Endothelial cell of umbilical vein (primary cell): ENCODE measurements around the gene PDK2. TPM values are rescaled to one million over a fixed set of nuclear protein-coding genes. Genes with fewer than 3 reads are reported as not detected.

ENCODE experiments used
- BruUV-seq: library from RNA; stranded (reverse); fragments of 400-500 nt; replicated peaks from 2 replicates; lab custom pipeline; 2021; lab: Mats Ljungman, UMichigan
- CTCF ChIA-PET: fragments of 300-600, 350-600 bp; sonication (Branson Sonifier 250); formaldehyde crosslinking; loops from one replicate; lab custom pipeline; 2021; ENCODE audit warnings: antibody characterized with exemption, inconsistent platforms; lab: Charles Lee
- POLR2A ChIA-PET: fragments of 300-600, 350-600 bp; sonication (Branson Sonifier 250); formaldehyde crosslinking; loops from one replicate; lab custom pipeline; 2021; ENCODE audit warnings: antibody characterized with exemption, inconsistent platforms; lab: Charles Lee
- DNase-seq: peaks from one replicate; pipeline ENCODE4 v3.0.0-alpha.2; 2011; ENCODE audit warnings: low read depth, low spot score
- FAIRE-seq: peaks from 2 replicates; lab custom pipeline; 2011; peaks lifted over from hg19 to GRCh38; lab: Jason Lieb, UNC
- H2AFZ ChIP-seq: 2 replicates; pipeline ENCODE4 v1.6.0; 2012; ENCODE audit warnings: low read depth, low read length, control low read depth, inconsistent platforms
- H3K27ac ChIP-seq: 2 replicates; pipeline ENCODE4 v1.5.1; 2011; ENCODE audit warnings: low read depth, mild to moderate bottlenecking, control low read depth, low read length, moderate library complexity; ENCODE audit not compliant: insufficient read depth
- H3K27me3 ChIP-seq, 2 experiments: 2 replicates each; pipeline versions ENCODE4 v1.6.0 to v1.6.1; 2011; ENCODE audit warnings: low read length in 2 of 2, mixed read lengths in 1 of 2; ENCODE audit not compliant: control insufficient read depth in 2 of 2, insufficient read depth in 2 of 2
- H3K36me3 ChIP-seq, 2 experiments: 2 replicates in 1 of 2; 3 replicates in 1 of 2; pipeline ENCODE4 v1.5.1; 2011; ENCODE audit warnings: low read length in 2 of 2, mild to moderate bottlenecking in 1 of 2, moderate library complexity in 1 of 2; ENCODE audit not compliant: control insufficient read depth in 2 of 2, insufficient read depth in 2 of 2; ENCODE audit errors: extremely low read depth in 1 of 2
- H3K4me1 ChIP-seq: 3 replicates; pipeline ENCODE4 v1.5.1; 2011; ENCODE audit warnings: mild to moderate bottlenecking, low read length; ENCODE audit not compliant: control insufficient read depth, insufficient read depth; ENCODE audit errors: extremely low read depth
- H3K4me2 ChIP-seq: 2 replicates; pipeline ENCODE4 v1.6.1; 2011; ENCODE audit warnings: low read length, control low read depth, mixed read lengths; ENCODE audit not compliant: insufficient read depth
- H3K4me3 ChIP-seq, 3 experiments: fragments of 200-600 bp in 1 of 3; sonication (generic), shearing (Covaris generic) in 1 of 3; replicated peaks in 1 of 3; 2 replicates each; pipeline ENCODE4 v1.5.1; 2011 to 2016; ENCODE audit warnings: control low read depth in 3 of 3, low read length in 3 of 3, mild to moderate bottlenecking in 2 of 3, inconsistent platforms in 1 of 3, low read depth in 1 of 3, moderate library complexity in 1 of 3; ENCODE audit not compliant: insufficient read depth in 1 of 3
- H3K79me2 ChIP-seq: 2 replicates; pipeline ENCODE4 v1.6.0; 2012; ENCODE audit warnings: low read length, inconsistent platforms; ENCODE audit not compliant: control insufficient read depth, insufficient read depth
- H3K9ac ChIP-seq: replicated peaks from 2 replicates; pipeline ENCODE3; 2011; ENCODE audit warnings: low read length, control low read depth; ENCODE audit not compliant: insufficient read depth; ENCODE audit errors: extremely low read depth
- H3K9me1 ChIP-seq: replicated peaks from 3 replicates; pipeline ENCODE4 v1.6.0; 2011; ENCODE audit warnings: mild to moderate bottlenecking, low read length; ENCODE audit not compliant: control insufficient read depth, insufficient read depth; ENCODE audit errors: extremely low read depth
- H3K9me3 ChIP-seq: replicated peaks from 2 replicates; pipeline ENCODE4 v1.5.1; 2012; ENCODE audit warnings: low read length, inconsistent platforms; ENCODE audit not compliant: control insufficient read depth, insufficient read depth
- H4K20me1 ChIP-seq: replicated peaks from 2 replicates; pipeline ENCODE3; 2011; ENCODE audit warnings: mild to moderate bottlenecking, low read length; ENCODE audit not compliant: control insufficient read depth, insufficient read depth; ENCODE audit errors: extremely low read depth
- CTCF ChIP-seq, 2 donors: IDR thresholded peaks; 1 replicate in 1 of 2; 2 replicates in 1 of 2; pipeline ENCODE4 v1.5.1; 2011; ENCODE audit warnings: low read length in 2 of 2, mild to moderate bottlenecking in 2 of 2, moderate library complexity in 2 of 2, control low read depth in 1 of 2, inconsistent platforms in 1 of 2, low read depth in 1 of 2; ENCODE audit not compliant: insufficient read depth in 1 of 2; ENCODE audit errors: extremely low read depth in 1 of 2
- EZH2 ChIP-seq: IDR thresholded peaks from 2 replicates; pipeline ENCODE4 v1.6.1; 2012; ENCODE audit warnings: borderline replicate concordance, low read depth, mild to moderate bottlenecking, moderate library complexity, low read length, inconsistent platforms; ENCODE audit not compliant: severe bottlenecking
- FOS ChIP-seq: IDR thresholded peaks from 2 replicates; pipeline ENCODE4 v1.6.1; 2011; ENCODE audit warnings: mild to moderate bottlenecking, low read length, moderate library complexity, borderline replicate concordance; ENCODE audit not compliant: insufficient read depth
- JUN ChIP-seq: IDR thresholded peaks from 2 replicates; pipeline ENCODE4 v1.6.1; 2011; ENCODE audit warnings: borderline replicate concordance, low read depth; ENCODE audit not compliant: insufficient read length, insufficient read depth
- MAX ChIP-seq: IDR thresholded peaks from 2 replicates; pipeline ENCODE4 v1.6.1; 2011; ENCODE audit not compliant: insufficient read depth, insufficient read length
- POLR2A ChIP-seq: IDR thresholded peaks from 2 replicates; pipeline ENCODE4 v1.6.1; 2012; ENCODE audit warnings: low read depth, mild to moderate bottlenecking, control low read depth, low read length
- dilution Hi-C: fragments of 300-500 bp; cut with MboI; formaldehyde crosslinking; loops from one replicate; pipeline ENCODE4 v1.15.0; 2019; ENCODE audit warnings: low sequenced_read_pairs; ENCODE audit not compliant: extremely low pct_ligation_motif_present
- intact Hi-C: fragments of 100-400 bp; cut with micrococcal nuclease; formaldehyde crosslinking; loops from one replicate; pipeline ENCODE4 v1.10.0; 2022
- polyA plus RNA-seq, 4 experiments: library from polyadenylated mRNA; depleted of rRNA in 3 of 4; stranded (reverse) in 3 of 4; unstranded in 1 of 4; fragments of >200 nt; gene quantifications; 2 replicates each; pipeline versions ENCODE4 v1.2.1 to v1.2.3, GENCODE V29; 2011 to 2012; ENCODE audit warnings: missing spikeins in 1 of 4
- total RNA-seq: library from RNA; stranded (reverse); gene quantifications from 2 replicates; pipeline ENCODE4 v1.2.3, GENCODE V29; 2021

Gene PDK2
- total and polyA plus RNA-seq, 2 donors (not counting 3 experiments of a cell fraction or from before 2014, with no cell fraction given): 21.3 to 114 TPM

- dilution Hi-C loops (no loop called here), intact Hi-C loops (no loop called here)
- Histone ChIP-seq H3K9me1 (no peaks in the 10 kb centered on the region), H3K9me3 (no peaks in the 10 kb centered on the region), H3K79me2 (no peaks in the 10 kb centered on the region), H3K27ac (no peak overlapping the region), H3K27me3 (no peaks in the 10 kb centered on the region), H3K4me3 (no peak overlapping the region), H3K36me3 (no peaks in the 10 kb centered on the region), H3K4me2 (no peak overlapping the region), H4K20me1 (no peaks in the 10 kb centered on the region), H2AFZ (no peak overlapping the region), H3K4me1 (peaks cover 10% of the 10 kb centered on the region), H3K9ac (no peak overlapping the region)
- DNase-seq (no peak), FAIRE-seq (no peak)
- ChIA-PET CTCF (interaction anchor here (1.4 to 2.3 kb wide), 3 partner anchors 12 to 41 kb away, joined by 3 to 6 read pairs (median 5); no protein-coding TSS in a partner anchor), POLR2A (no interaction called here)
- BruUV-seq: no TSS peak
- TF ChIP-seq JUN: no peak
- no peak for TF ChIP-seq FOS
- TF ChIP-seq CTCF (IDR thresholded peaks at IDR 0.05; ENCODE audit: extremely low read depth in 1 of 2, insufficient read depth in 1 of 2, low read depth in 1 of 2, low read length in 2 of 2): no peak
- TF ChIP-seq MAX: no peak
- TF ChIP-seq POLR2A: no peak
- no peak for TF ChIP-seq EZH2
These were observed 25.5 kb downstream of the PDK2 start for GRCh38 chr17:50120475-50121253.
